ENCODE measurements around the gene SOCS3. TPM values are rescaled to one million over a fixed set of nuclear protein-coding genes. Genes with fewer than 3 reads are reported as not detected.

Gene SOCS3
- total and polyA plus RNA-seq, 10 donors = 10.7 to 164 (median 62.1) TPM

DNA sequence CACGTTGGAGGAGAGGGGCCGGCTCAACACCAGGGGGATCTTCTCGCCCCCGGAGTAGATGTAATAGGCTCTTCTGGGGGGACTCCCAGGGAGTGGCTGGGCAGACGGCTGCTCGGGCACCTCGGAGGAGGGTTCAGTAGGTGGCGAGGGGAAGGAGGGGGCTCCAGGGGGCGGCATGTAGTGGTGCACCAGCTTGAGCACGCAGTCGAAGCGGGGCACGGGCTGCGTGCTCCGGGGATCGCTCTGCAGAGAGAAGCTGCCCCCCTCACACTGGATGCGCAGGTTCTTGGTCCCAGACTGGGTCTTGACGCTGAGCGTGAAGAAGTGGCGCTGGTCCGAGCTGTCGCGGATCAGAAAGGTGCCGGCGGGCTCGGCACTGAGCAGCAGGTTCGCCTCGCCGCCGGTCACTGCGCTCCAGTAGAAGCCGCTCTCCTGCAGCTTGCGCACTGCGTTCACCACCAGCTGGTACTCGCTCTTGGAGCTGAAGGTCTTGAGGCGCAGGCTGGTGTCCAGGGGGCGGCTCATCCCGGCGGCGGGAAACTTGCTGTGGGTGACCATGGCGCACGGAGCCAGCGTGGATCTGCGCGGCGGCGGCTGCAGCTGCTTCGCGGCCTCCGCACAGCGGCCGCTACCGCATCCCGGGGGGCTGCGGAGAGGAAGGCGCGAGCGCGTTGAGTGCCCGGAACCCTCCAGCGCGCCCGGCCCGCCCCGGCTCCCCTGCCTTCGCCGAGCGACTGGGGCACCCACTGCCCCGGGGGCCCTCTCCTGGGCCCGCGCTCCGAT is 1.1 kb downstream of the SOCS3 start:
- Histone ChIP-seq H3K27me3 (replicated peaks in 1 of 7) (peaks cover 0 to 20% (median 0%) of the 10 kb centered on the region in 7 donors), H3K4me1 (peaks cover 38 to 76% (median 72%) of the 10 kb centered on the region in 6 donors), H3K27ac (peak overlapping the region; percentile 85 to 98 (median 96)), H3K9me3 (no peaks in the 10 kb centered on the region), H3K4me3 (peak overlapping the region; percentile 58 to 98 (median 89)), H3K36me3 (peaks cover 0 to 35% (median 25%) of the 10 kb centered on the region in 6 donors)
- 23 to 84% (median 26%) methylated on average over 19 to 72 of the region's 72 CpGs for WGBS, 5 donors
- intact Hi-C loops (cut with DNase I; ENCODE audit: low total_unique reads) = no loop called here
- DNase-seq = peak; percentile 88
- TF ChIP-seq CTCF (IDR thresholded peaks at IDR 0.05 in 8 of 11, conservative IDR thresholded peaks at IDR 0.05 in 3 of 11) = no peak
- peak; percentile 20 to 78 (median 32) for TF ChIP-seq POLR2AphosphoS5 (IDR thresholded peaks at IDR 0.05)

DNA sequence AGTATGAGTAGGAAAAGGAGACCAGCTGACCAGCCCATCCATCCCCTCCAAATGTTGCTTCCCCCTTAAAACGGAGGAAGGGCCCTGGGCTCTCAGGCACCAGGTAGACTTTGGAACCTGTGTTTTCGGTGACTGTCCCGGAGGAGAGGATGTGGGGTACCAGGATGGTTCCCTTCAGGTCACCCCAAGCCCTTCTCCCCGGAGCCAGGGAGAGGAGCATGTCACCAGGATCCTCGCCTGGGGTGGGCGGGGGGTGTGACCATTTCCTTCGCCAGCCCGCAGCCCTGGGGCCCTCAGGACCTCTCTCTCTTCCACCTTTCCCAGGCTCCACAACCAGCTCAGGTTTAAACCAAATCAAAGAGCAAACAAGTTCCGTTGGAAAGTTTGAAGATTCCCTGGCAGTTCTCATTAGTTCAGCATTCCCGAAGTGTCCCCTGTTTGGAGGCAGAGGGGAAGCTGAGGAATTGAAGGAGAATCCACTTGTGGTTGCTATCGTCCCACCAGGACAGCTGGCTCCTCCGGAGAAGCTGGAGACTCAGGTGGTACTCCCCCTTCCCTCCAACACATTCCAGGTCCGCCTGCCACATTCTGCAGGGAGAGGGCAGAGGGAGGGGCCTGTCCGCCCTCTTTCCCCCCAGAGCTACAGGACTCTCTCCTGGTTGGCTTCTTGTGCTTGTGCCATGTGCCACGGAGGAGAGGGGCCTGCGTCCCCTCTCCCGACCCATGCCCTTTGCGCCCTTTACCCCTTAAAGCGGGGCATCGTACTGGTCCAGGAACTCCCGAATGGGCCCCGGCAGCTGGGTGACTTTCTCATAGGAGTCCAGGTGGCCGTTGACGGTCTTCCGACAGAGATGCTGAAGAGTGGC is 2.0 kb downstream of the SOCS3 start:
- Histone ChIP-seq H3K9me3 (no peaks in the 10 kb centered on the region), H3K4me1 (peaks cover 45 to 84% (median 80%) of the 10 kb centered on the region in 6 donors), H3K27me3 (replicated peaks in 1 of 7) (peaks cover 0 to 17% (median 0%) of the 10 kb centered on the region in 7 donors), H3K4me3 (peak overlapping the region; percentile 58 to 98 (median 89)), H3K36me3 (peaks cover 0 to 35% (median 25%) of the 10 kb centered on the region in 6 donors), H3K27ac (peak overlapping the region; percentile 85 to 98 (median 96))
- TF ChIP-seq CTCF (IDR thresholded peaks at IDR 0.05 in 8 of 11, conservative IDR thresholded peaks at IDR 0.05 in 3 of 11) = no peak
- TF ChIP-seq POLR2AphosphoS5 (IDR thresholded peaks at IDR 0.05) = peak in 1 of 3 donors; percentile 8
- WGBS, 5 donors = 72 to 82% (median 78%) methylated on average over 18 to 25 of the region's 25 CpGs
- intact Hi-C loops (cut with DNase I; ENCODE audit: low total_unique reads) = no loop called here
- DNase-seq = no peak

DNA sequence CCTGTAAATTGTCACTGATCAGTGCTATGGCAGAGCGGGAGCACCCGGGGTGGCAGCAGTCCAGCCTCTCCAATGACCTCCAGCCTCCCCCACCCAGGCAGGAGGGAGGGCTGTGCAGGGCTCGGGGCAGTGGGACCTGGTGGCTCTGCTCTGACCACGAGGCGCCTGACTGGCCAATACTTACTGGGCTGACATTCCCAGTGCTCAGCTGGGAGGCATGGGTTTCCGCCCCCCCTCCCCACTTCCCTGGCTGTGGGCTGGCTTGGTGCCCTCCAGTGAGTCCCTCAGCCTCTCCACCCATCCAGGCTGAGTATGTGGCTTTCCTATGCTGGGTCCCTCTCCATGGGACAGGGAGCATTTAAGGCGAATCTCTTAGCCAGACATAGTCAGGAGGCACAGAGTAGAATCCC is 2.7 kb downstream of the SOCS3 start:
- no peak for TF ChIP-seq CTCF (IDR thresholded peaks at IDR 0.05 in 8 of 11, conservative IDR thresholded peaks at IDR 0.05 in 3 of 11)
- peak; percentile 53 to 89 (median 83) for TF ChIP-seq POLR2AphosphoS5 (IDR thresholded peaks at IDR 0.05)
- Histone ChIP-seq H3K36me3 (peaks cover 0 to 35% (median 25%) of the 10 kb centered on the region in 6 donors), H3K27me3 (replicated peaks in 1 of 7) (peaks cover 0 to 17% (median 0%) of the 10 kb centered on the region in 7 donors), H3K4me3 (peak overlapping the region; percentile 58 to 98 (median 89)), H3K27ac (peak overlapping the region; percentile 35 to 98 (median 96)), H3K9me3 (no peaks in the 10 kb centered on the region), H3K4me1 (peaks cover 49 to 90% (median 86%) of the 10 kb centered on the region in 6 donors)
- no peak for DNase-seq
- intact Hi-C loops (cut with DNase I; ENCODE audit: low total_unique reads) = no loop called here
- 33 to 78% (median 60%) methylated on average over 6 to 7 of the region's 7 CpGs for WGBS, 5 donors
